ENCODE data around the gene TTC7B.

Gene TTC7B

GRCh38 chr14:90671382-90672234, 144.6 kb downstream of the TTC7B start:
- Histone ChIP-seq H3K56ac (ENCODE audit: low read length) (no peak overlapping the region), H3K4me2 (ENCODE audit: low read length) (no peak overlapping the region), H2BK5ac (ENCODE audit: low read length) (no peak overlapping the region), H3K27me3 (ENCODE audit: insufficient read depth, low read length, poor library complexity) (no peaks in the 10 kb centered on the region), H3K79me2 (ENCODE audit: control insufficient read depth, insufficient read depth, low read length) (no peaks in the 10 kb centered on the region), H2BK15ac (replicated peaks; ENCODE audit: low read depth) (no peak overlapping the region), H4K5ac (ENCODE audit: low read length) (no peak overlapping the region), H3K27ac (ENCODE audit: low read depth, low read length) (no peak overlapping the region), H3K36me3 (ENCODE audit: control insufficient read depth, insufficient read depth, low read length) (no peaks in the 10 kb centered on the region), H3K79me1 (ENCODE audit: low read length) (no peaks in the 10 kb centered on the region), H3K4me3 (ENCODE audit: low read length) (no peak overlapping the region), H3K23ac (ENCODE audit: low read length) (no peak overlapping the region), H3K18ac (ENCODE audit: low read length) (no peak overlapping the region), H3K4ac (ENCODE audit: low read depth, low read length) (no peak overlapping the region), H4K8ac (ENCODE audit: low read depth, low read length) (no peak overlapping the region), H3K4me1 (ENCODE audit: control insufficient read depth, low read depth, low read length) (no peaks in the 10 kb centered on the region), H3K9ac (ENCODE audit: low read length) (no peak overlapping the region), H2BK120ac (ENCODE audit: low read depth, low read length) (no peak overlapping the region), H2AK5ac (ENCODE audit: low read length) (no peak overlapping the region)
- DNase-seq: no peak
- WGBS (ENCODE audit: extremely low coverage, insufficient coverage, low lambda C conversion rate): no CpG with 5 or more reads among the region's 10 CpGs

GRCh38 chr14:90669731-90670130, 146.5 kb downstream of the TTC7B start:
- Histone ChIP-seq H2BK120ac (ENCODE audit: low read depth, low read length) (no peak overlapping the region), H3K23ac (ENCODE audit: low read length) (no peak overlapping the region), H2BK5ac (ENCODE audit: low read length) (no peak overlapping the region), H3K4ac (ENCODE audit: low read depth, low read length) (no peak overlapping the region), H2BK15ac (replicated peaks; ENCODE audit: low read depth) (no peak overlapping the region), H3K56ac (ENCODE audit: low read length) (no peak overlapping the region), H2AK5ac (ENCODE audit: low read length) (no peak overlapping the region), H3K4me3 (ENCODE audit: low read length) (no peak overlapping the region), H3K27me3 (ENCODE audit: insufficient read depth, low read length, poor library complexity) (no peaks in the 10 kb centered on the region), H3K27ac (ENCODE audit: low read depth, low read length) (no peak overlapping the region), H4K8ac (ENCODE audit: low read depth, low read length) (no peak overlapping the region), H3K18ac (ENCODE audit: low read length) (no peak overlapping the region), H3K9ac (ENCODE audit: low read length) (no peak overlapping the region), H3K79me1 (ENCODE audit: low read length) (no peaks in the 10 kb centered on the region), H3K4me2 (ENCODE audit: low read length) (no peak overlapping the region), H3K79me2 (ENCODE audit: control insufficient read depth, insufficient read depth, low read length) (no peaks in the 10 kb centered on the region), H4K5ac (ENCODE audit: low read length) (no peak overlapping the region), H3K4me1 (ENCODE audit: control insufficient read depth, low read depth, low read length) (no peaks in the 10 kb centered on the region), H3K36me3 (ENCODE audit: control insufficient read depth, insufficient read depth, low read length) (no peaks in the 10 kb centered on the region)
- no CpG with 5 or more reads among the region's 1 CpG for WGBS (ENCODE audit: extremely low coverage, insufficient coverage, low lambda C conversion rate)
- DNase-seq: no peak

- H2BK15ac ChIP-seq (replicated peaks; ENCODE audit: low read depth): no peak overlapping the region
- no peaks in the 10 kb centered on the region for H3K36me3 ChIP-seq (ENCODE audit: control insufficient read depth, insufficient read depth, low read length)
- H2BK5ac ChIP-seq (ENCODE audit: low read length): no peak overlapping the region
- H2AK5ac ChIP-seq (ENCODE audit: low read length): no peak overlapping the region
- H3K4me1 ChIP-seq (ENCODE audit: control insufficient read depth, low read depth, low read length): no peaks in the 10 kb centered on the region
- H2BK120ac ChIP-seq (ENCODE audit: low read depth, low read length): no peak overlapping the region
- H3K23ac ChIP-seq (ENCODE audit: low read length): no peak overlapping the region
- no peak overlapping the region for H4K8ac ChIP-seq (ENCODE audit: low read depth, low read length)
- no peak overlapping the region for H3K27ac ChIP-seq (ENCODE audit: low read depth, low read length)
- WGBS (ENCODE audit: extremely low coverage, insufficient coverage, low lambda C conversion rate): no CpG with 5 or more reads among the region's 3 CpGs
- H3K4me2 ChIP-seq (ENCODE audit: low read length): no peak overlapping the region
- H3K79me2 ChIP-seq (ENCODE audit: control insufficient read depth, insufficient read depth, low read length): no peaks in the 10 kb centered on the region
- H3K79me1 ChIP-seq (ENCODE audit: low read length): no peaks in the 10 kb centered on the region
- H3K4me3 ChIP-seq (ENCODE audit: low read length): no peak overlapping the region
- no peak for DNase-seq
- no peaks in the 10 kb centered on the region for H3K27me3 ChIP-seq (ENCODE audit: insufficient read depth, low read length, poor library complexity)
- H3K18ac ChIP-seq (ENCODE audit: low read length): no peak overlapping the region
- no peak overlapping the region for H3K9ac ChIP-seq (ENCODE audit: low read length)
- no peak overlapping the region for H3K4ac ChIP-seq (ENCODE audit: low read depth, low read length)
- no peak overlapping the region for H3K56ac ChIP-seq (ENCODE audit: low read length)
- H4K5ac ChIP-seq (ENCODE audit: low read length): no peak overlapping the region
Observed at GRCh38 chr14:90666571-90666970, 149.7 kb downstream of the TTC7B start.

- no peak overlapping the region for H3K4me3 ChIP-seq (ENCODE audit: low read length)
- no peak overlapping the region for H3K56ac ChIP-seq (ENCODE audit: low read length)
- WGBS (ENCODE audit: extremely low coverage, insufficient coverage, low lambda C conversion rate): no CpG with 5 or more reads among the region's 9 CpGs
- H2BK15ac ChIP-seq (replicated peaks; ENCODE audit: low read depth): no peak overlapping the region
- no peak overlapping the region for H3K23ac ChIP-seq (ENCODE audit: low read length)
- no peak overlapping the region for H3K4ac ChIP-seq (ENCODE audit: low read depth, low read length)
- H4K8ac ChIP-seq (ENCODE audit: low read depth, low read length): no peak overlapping the region
- H3K27me3 ChIP-seq (ENCODE audit: insufficient read depth, low read length, poor library complexity): no peaks in the 10 kb centered on the region
- no peak overlapping the region for H3K9ac ChIP-seq (ENCODE audit: low read length)
- no peak overlapping the region for H4K5ac ChIP-seq (ENCODE audit: low read length)
- H3K79me1 ChIP-seq (ENCODE audit: low read length): no peaks in the 10 kb centered on the region
- no peaks in the 10 kb centered on the region for H3K79me2 ChIP-seq (ENCODE audit: control insufficient read depth, insufficient read depth, low read length)
- no peak for DNase-seq
- H2AK5ac ChIP-seq (ENCODE audit: low read length): no peak overlapping the region
- H2BK5ac ChIP-seq (ENCODE audit: low read length): no peak overlapping the region
- H2BK120ac ChIP-seq (ENCODE audit: low read depth, low read length): no peak overlapping the region
- H3K27ac ChIP-seq (ENCODE audit: low read depth, low read length): no peak overlapping the region
- no peaks in the 10 kb centered on the region for H3K36me3 ChIP-seq (ENCODE audit: control insufficient read depth, insufficient read depth, low read length)
- H3K4me2 ChIP-seq (ENCODE audit: low read length): no peak overlapping the region
- no peak overlapping the region for H3K18ac ChIP-seq (ENCODE audit: low read length)
- peaks cover 3% of the 10 kb centered on the region for H3K4me1 ChIP-seq (ENCODE audit: control insufficient read depth, low read depth, low read length)
Observed at GRCh38 chr14:90665321-90666000, 150.8 kb downstream of the TTC7B start.

- H2BK120ac ChIP-seq (ENCODE audit: low read depth, low read length): no peak overlapping the region
- no peak for DNase-seq
- no peak overlapping the region for H2AK5ac ChIP-seq (ENCODE audit: low read length)
- H4K5ac ChIP-seq (ENCODE audit: low read length): no peak overlapping the region
- no peak overlapping the region for H3K4ac ChIP-seq (ENCODE audit: low read depth, low read length)
- H3K36me3 ChIP-seq (ENCODE audit: control insufficient read depth, insufficient read depth, low read length): no peaks in the 10 kb centered on the region
- H3K79me2 ChIP-seq (ENCODE audit: control insufficient read depth, insufficient read depth, low read length): no peaks in the 10 kb centered on the region
- no peak overlapping the region for H4K8ac ChIP-seq (ENCODE audit: low read depth, low read length)
- H3K27me3 ChIP-seq (ENCODE audit: insufficient read depth, low read length, poor library complexity): no peaks in the 10 kb centered on the region
- H2BK5ac ChIP-seq (ENCODE audit: low read length): no peak overlapping the region
- no peak overlapping the region for H2BK15ac ChIP-seq (replicated peaks; ENCODE audit: low read depth)
- H3K56ac ChIP-seq (ENCODE audit: low read length): no peak overlapping the region
- WGBS (ENCODE audit: extremely low coverage, insufficient coverage, low lambda C conversion rate): no CpG with 5 or more reads among the region's 1 CpG
- no peak overlapping the region for H3K23ac ChIP-seq (ENCODE audit: low read length)
- H3K4me1 ChIP-seq (ENCODE audit: control insufficient read depth, low read depth, low read length): peaks cover 3% of the 10 kb centered on the region
- H3K4me3 ChIP-seq (ENCODE audit: low read length): no peak overlapping the region
- H3K27ac ChIP-seq (ENCODE audit: low read depth, low read length): no peak overlapping the region
- H3K79me1 ChIP-seq (ENCODE audit: low read length): no peaks in the 10 kb centered on the region
- no peak overlapping the region for H3K4me2 ChIP-seq (ENCODE audit: low read length)
- H3K18ac ChIP-seq (ENCODE audit: low read length): no peak overlapping the region
- no peak overlapping the region for H3K9ac ChIP-seq (ENCODE audit: low read length)
Observed at GRCh38 chr14:90664911-90665310, 151.3 kb downstream of the TTC7B start.
